AG09319 (cell line): ENCODE measurements around the gene KRT8.

ENCODE experiments used
- DNase-seq: peaks from one replicate; pipeline ENCODE4 v3.0.0-alpha.2; 2010; ENCODE audit warnings: low read depth; ENCODE audit errors: extremely low read depth
- CTCF ChIP-seq: IDR thresholded peaks from 2 replicates; pipeline ENCODE4 v1.5.1; 2011; ENCODE audit warnings: low read depth, mild to moderate bottlenecking, inconsistent platforms, low read length, moderate library complexity

Gene KRT8

GRCh38 chr12:52847335-52848102 lies 57.4 kb downstream of the KRT8 start:
- DNase-seq, result no peak
- no peak for TF ChIP-seq CTCF
